ENCODE data around the gene TNPO1. TPM values are rescaled to one million over a fixed set of nuclear protein-coding genes. Genes with fewer than 3 reads are reported as not detected.

The TNPO1 gene
- total and polyA plus RNA-seq, 2 of the 13 experiments (the other 11 are each of a cell fraction or from before 2014, with no cell fraction given): 26.7 to 123 TPM

DNA sequence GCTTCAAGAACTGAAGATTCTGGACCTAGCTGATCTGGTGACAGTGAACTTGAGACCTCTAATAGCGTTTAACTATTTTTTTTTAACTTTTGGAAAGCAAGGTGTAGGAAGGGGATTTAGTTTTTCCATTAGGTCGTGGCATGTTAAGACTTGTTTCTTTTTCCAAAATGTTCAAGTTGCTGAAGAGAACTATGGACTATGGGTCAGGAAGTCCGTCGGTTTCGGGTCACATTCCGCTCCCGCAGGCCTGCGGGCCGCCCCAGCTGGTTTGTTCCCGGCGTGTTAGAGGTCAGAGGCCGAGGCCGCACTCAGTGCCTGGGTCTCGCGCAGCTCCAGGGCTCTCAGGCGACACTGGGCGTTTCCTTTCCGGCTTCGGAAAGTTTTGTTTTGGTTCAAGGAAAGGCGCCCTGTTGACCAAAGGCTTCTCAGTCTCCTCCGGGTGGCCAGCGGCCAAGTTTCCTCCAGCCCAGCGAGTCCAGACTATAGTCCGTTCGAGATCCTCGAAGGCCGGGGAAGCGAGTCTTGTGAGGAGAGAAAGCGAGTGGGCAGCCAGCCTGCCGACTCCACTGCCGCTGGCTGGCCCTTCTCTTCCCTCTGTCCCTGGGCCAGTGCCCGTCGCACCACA is 138.8 kb downstream of the TNPO1 start (continued):
- TF ChIP-seq, protein P1, sequence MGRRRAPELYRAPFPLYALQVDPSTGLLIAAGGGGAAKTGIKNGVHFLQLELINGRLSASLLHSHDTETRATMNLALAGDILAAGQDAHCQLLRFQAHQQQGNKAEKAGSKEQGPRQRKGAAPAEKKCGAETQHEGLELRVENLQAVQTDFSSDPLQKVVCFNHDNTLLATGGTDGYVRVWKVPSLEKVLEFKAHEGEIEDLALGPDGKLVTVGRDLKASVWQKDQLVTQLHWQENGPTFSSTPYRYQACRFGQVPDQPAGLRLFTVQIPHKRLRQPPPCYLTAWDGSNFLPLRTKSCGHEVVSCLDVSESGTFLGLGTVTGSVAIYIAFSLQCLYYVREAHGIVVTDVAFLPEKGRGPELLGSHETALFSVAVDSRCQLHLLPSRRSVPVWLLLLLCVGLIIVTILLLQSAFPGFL (CRISPR knock-in tag; IDR thresholded peaks at IDR 0.05): no peak
- no peak for TF ChIP-seq ZNF850 (CRISPR knock-in tag; conservative IDR thresholded peaks at IDR 0.05)
- TF ChIP-seq, protein P2, sequence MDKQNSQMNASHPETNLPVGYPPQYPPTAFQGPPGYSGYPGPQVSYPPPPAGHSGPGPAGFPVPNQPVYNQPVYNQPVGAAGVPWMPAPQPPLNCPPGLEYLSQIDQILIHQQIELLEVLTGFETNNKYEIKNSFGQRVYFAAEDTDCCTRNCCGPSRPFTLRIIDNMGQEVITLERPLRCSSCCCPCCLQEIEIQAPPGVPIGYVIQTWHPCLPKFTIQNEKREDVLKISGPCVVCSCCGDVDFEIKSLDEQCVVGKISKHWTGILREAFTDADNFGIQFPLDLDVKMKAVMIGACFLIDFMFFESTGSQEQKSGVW (CRISPR knock-in tag; IDR thresholded peaks at IDR 0.05; ENCODE audit: borderline replicate concordance): no peak
- TF ChIP-seq, protein P3, sequence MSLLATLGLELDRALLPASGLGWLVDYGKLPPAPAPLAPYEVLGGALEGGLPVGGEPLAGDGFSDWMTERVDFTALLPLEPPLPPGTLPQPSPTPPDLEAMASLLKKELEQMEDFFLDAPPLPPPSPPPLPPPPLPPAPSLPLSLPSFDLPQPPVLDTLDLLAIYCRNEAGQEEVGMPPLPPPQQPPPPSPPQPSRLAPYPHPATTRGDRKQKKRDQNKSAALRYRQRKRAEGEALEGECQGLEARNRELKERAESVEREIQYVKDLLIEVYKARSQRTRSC (CRISPR knock-in tag; IDR thresholded peaks at IDR 0.05; ENCODE audit: low read depth): no peak
- TF ChIP-seq, protein P4, sequence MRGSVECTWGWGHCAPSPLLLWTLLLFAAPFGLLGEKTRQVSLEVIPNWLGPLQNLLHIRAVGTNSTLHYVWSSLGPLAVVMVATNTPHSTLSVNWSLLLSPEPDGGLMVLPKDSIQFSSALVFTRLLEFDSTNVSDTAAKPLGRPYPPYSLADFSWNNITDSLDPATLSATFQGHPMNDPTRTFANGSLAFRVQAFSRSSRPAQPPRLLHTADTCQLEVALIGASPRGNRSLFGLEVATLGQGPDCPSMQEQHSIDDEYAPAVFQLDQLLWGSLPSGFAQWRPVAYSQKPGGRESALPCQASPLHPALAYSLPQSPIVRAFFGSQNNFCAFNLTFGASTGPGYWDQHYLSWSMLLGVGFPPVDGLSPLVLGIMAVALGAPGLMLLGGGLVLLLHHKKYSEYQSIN (CRISPR knock-in tag; IDR thresholded peaks at IDR 0.05; ENCODE audit: borderline replicate concordance): no peak
- TF ChIP-seq, protein P5, sequence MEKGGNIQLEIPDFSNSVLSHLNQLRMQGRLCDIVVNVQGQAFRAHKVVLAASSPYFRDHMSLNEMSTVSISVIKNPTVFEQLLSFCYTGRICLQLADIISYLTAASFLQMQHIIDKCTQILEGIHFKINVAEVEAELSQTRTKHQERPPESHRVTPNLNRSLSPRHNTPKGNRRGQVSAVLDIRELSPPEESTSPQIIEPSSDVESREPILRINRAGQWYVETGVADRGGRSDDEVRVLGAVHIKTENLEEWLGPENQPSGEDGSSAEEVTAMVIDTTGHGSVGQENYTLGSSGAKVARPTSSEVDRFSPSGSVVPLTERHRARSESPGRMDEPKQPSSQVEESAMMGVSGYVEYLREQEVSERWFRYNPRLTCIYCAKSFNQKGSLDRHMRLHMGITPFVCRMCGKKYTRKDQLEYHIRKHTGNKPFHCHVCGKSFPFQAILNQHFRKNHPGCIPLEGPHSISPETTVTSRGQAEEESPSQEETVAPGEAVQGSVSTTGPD (CRISPR knock-in tag; IDR thresholded peaks at IDR 0.05): no peak
- TF ChIP-seq YY1 (IDR thresholded peaks at IDR 0.05; ENCODE audit: insufficient read depth, insufficient replicate concordance, low read depth, low read length): no peak
- peak; percentile 74; the same call in 1 of the 2 replicates for TF ChIP-seq BRD4 (CRISPR knock-in tag; IDR thresholded peaks at IDR 0.05)
- 0 out of 2 replicates have a peak, but pooled peaks have one; percentile 20 for TF ChIP-seq ZNF563 (CRISPR knock-in tag; IDR thresholded peaks at IDR 0.05)
- TF ChIP-seq NCOR1 (IDR thresholded peaks at IDR 0.05; ENCODE audit: borderline replicate concordance, low read length): peak; percentile 94
- TF ChIP-seq, protein P6, sequence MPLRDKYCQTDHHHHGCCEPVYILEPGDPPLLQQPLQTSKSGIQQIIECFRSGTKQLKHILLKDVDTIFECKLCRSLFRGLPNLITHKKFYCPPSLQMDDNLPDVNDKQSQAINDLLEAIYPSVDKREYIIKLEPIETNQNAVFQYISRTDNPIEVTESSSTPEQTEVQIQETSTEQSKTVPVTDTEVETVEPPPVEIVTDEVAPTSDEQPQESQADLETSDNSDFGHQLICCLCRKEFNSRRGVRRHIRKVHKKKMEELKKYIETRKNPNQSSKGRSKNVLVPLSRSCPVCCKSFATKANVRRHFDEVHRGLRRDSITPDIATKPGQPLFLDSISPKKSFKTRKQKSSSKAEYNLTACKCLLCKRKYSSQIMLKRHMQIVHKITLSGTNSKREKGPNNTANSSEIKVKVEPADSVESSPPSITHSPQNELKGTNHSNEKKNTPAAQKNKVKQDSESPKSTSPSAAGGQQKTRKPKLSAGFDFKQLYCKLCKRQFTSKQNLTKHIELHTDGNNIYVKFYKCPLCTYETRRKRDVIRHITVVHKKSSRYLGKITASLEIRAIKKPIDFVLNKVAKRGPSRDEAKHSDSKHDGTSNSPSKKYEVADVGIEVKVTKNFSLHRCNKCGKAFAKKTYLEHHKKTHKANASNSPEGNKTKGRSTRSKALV (CRISPR knock-in tag; IDR thresholded peaks at IDR 0.05): no peak
- no peak for TF ChIP-seq BHLHE40 (IDR thresholded peaks at IDR 0.05; ENCODE audit: low read length)
- no peak for TF ChIP-seq ZNF160 (CRISPR knock-in tag; IDR thresholded peaks at IDR 0.05)
- no peak for TF ChIP-seq ZNF234 (CRISPR knock-in tag; conservative IDR thresholded peaks at IDR 0.05)
- TF ChIP-seq ZNF143 (CRISPR knock-in tag; IDR thresholded peaks at IDR 0.05): no peak
- TF ChIP-seq KDM3A (CRISPR knock-in tag; IDR thresholded peaks at IDR 0.05; ENCODE audit: low read depth): no peak
- TF ChIP-seq ZNF556 (CRISPR knock-in tag; IDR thresholded peaks at IDR 0.05; ENCODE audit: borderline replicate concordance): peak; percentile 55; the same call in 1 of the 2 replicates
- TF ChIP-seq, protein P7, sequence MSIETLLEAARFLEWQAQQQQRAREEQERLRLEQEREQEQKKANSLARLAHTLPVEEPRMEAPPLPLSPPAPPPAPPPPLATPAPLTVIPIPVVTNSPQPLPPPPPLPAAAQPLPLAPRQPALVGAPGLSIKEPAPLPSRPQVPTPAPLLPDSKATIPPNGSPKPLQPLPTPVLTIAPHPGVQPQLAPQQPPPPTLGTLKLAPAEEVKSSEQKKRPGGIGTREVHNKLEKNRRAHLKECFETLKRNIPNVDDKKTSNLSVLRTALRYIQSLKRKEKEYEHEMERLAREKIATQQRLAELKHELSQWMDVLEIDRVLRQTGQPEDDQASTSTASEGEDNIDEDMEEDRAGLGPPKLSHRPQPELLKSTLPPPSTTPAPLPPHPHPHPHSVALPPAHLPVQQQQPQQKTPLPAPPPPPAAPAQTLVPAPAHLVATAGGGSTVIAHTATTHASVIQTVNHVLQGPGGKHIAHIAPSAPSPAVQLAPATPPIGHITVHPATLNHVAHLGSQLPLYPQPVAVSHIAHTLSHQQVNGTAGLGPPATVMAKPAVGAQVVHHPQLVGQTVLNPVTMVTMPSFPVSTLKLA (IDR thresholded peaks at IDR 0.05): no peak
- 0 out of 2 replicates have a peak, but pooled peaks have one; percentile 44 for TF ChIP-seq ZNF446 (CRISPR knock-in tag; IDR thresholded peaks at IDR 0.05)
- no peak for TF ChIP-seq CENPT (CRISPR knock-in tag; IDR thresholded peaks at IDR 0.05; ENCODE audit: low read depth)
- no peak for TF ChIP-seq ZBTB42 (CRISPR knock-in tag; IDR thresholded peaks at IDR 0.05)
